Measurements from ENCODE around the gene C6orf62. TPM values are rescaled to one million over a fixed set of nuclear protein-coding genes. Genes with fewer than 3 reads are reported as not detected.
"Not testable (repeated sequence)": the region's sequence is repeated elsewhere in the genome, so short reads cannot be mapped to it uniquely, and the experiment has no call there.

Gene C6orf62
- total RNA-seq, 2 experiments from 2014 or later, result 138 to 153 TPM

DNA sequence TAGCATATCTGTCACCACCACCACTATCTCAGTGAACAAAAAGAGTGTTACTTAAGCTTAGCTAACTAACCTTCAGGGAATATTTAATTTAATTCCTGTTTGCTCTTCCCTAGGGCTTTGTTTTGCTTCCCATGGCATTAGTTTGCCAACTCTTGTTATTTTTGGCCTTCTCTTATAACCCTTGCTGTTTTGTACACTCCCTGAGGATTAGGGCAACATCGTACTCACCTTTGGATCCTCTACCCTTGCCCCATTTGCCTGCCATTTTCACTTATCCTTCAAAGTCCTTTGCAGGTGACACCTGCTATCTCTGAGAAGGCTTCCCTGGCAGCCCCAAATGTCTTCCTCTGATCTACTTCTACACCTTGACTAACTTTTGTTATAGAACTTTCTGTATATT lies 28.4 kb downstream of the C6orf62 start:
- Mint-ChIP-seq H3K4me3 (no peak overlapping the region), H3K27me3 (no peaks in the 10 kb centered on the region), H3K36me3 (ENCODE audit: low read depth) (peaks cover 3% of the 10 kb centered on the region), H3K9me3 (no peaks in the 10 kb centered on the region), H3K4me1 (peaks cover 12% of the 10 kb centered on the region), H3K27ac (no peak overlapping the region)
- DNase-seq, result no peak
- CTCF ChIA-PET, result interaction anchor here (1.0 kb wide), 1 partner anchor 50 kb away, joined by 3 read pairs; no protein-coding TSS in a partner anchor
- POLR2A ChIA-PET, result no interaction called here

- H3K4me1 Mint-ChIP-seq, result peaks cover 10% of the 10 kb centered on the region
- no peaks in the 10 kb centered on the region for H3K9me3 Mint-ChIP-seq
- no peak for DNase-seq
- peaks cover 3% of the 10 kb centered on the region for H3K36me3 Mint-ChIP-seq (ENCODE audit: low read depth)
- POLR2A ChIA-PET, result no interaction called here
- H3K27me3 Mint-ChIP-seq, result no peaks in the 10 kb centered on the region
- no peak overlapping the region for H3K27ac Mint-ChIP-seq
- H3K4me3 Mint-ChIP-seq, result no peak overlapping the region
- CTCF ChIA-PET, result interaction anchor here (1.0 to 1.5 kb wide), 2 partner anchors 11 to 49 kb away, joined by 3 to 5 read pairs; no protein-coding TSS in a partner anchor
These were observed 29.0 kb downstream of the C6orf62 start for GRCh38 chr6:24689964-24690363.

DNA sequence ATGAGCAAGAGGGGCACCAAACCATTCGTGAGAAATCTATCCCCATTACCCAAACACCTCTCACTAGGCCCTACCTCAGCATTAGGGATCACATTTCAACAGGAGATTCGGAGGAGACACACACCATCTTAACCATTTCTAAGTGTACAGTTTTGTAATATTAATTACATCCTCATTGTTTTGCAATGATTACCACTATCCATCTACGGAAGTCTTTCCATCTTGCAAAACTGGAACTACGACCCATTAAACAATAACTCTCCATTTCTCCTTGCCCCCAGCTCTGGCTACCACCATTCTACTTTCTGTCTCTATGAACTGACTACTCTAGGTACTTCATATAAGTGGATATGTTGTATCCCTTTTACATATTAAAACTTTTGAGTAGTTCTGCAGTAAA lies 32.0 kb downstream of the C6orf62 start:
- H3K9me3 Mint-ChIP-seq, result no peaks in the 10 kb centered on the region
- H3K36me3 Mint-ChIP-seq (ENCODE audit: low read depth), result peaks cover 3% of the 10 kb centered on the region
- CTCF ChIA-PET, result interaction anchor here (0.7 kb wide), 1 partner anchor 106 kb away, joined by 3 read pairs; no protein-coding TSS in a partner anchor
- DNase-seq, result no peak
- POLR2A ChIA-PET, result no interaction called here
- no peaks in the 10 kb centered on the region for H3K27me3 Mint-ChIP-seq
- peaks cover 3% of the 10 kb centered on the region for H3K4me1 Mint-ChIP-seq
- H3K27ac Mint-ChIP-seq, result no peak overlapping the region
- no peak overlapping the region for H3K4me3 Mint-ChIP-seq

GRCh38 chr6:24686408-24686807 lies 32.5 kb downstream of the C6orf62 start:
- Mint-ChIP-seq H3K4me3 (no peak overlapping the region), H3K4me1 (no peaks in the 10 kb centered on the region), H3K27me3 (no peaks in the 10 kb centered on the region), H3K9me3 (no peaks in the 10 kb centered on the region), H3K27ac (no peak overlapping the region), H3K36me3 (ENCODE audit: low read depth) (peaks cover 3% of the 10 kb centered on the region)
- ChIA-PET CTCF (interaction anchor here (0.7 kb wide), 1 partner anchor 105 kb away, joined by 3 read pairs; no protein-coding TSS in a partner anchor), POLR2A (no interaction called here)
- no peak for DNase-seq

DNA sequence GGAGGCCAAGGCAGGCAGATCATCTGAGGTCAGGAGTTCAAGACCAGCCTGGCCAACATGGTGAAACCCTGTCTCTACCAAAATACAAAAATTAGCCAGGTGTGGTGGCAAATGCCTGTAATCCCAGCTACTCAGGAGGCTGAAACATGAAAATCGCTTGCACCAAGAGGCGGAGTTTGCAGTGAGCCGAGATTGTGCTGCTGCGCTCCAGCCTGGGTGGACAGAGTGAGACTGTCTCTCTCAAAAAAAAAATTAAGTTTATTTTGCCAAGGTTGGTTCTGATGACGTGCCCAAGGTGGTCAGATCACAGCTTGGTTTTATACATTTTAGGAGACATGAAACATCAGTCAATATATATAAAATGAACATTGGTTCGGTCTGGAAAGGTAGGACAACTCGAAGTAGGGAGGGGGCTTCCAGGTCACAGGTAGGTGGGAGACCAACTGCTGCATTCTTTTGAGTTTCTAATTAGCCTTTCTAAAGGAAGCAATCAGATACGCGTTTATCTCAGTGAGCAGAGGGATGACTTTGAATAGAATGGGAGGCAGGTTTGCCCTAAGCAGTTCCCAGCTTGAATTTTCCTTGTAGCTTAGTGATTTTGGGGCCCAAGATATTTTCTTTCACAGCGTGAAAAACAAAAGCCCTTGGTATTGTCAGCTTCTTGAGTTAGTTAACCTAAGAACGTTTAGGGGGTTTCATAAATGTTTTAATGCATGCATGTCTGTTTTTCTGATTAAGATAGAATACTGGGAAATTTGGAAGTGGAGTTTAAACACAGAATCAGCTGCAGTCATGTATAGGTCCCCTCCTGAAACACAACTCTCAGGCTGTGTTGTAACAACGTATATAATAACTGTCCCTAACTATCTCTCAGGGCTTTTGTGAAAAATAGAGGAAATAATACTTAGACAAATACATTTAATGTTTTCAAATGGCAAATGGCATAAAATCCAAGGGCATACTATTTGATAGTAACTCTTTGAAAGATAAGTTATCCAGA lies 35.4 kb downstream of the C6orf62 start:
- peaks cover 3% of the 10 kb centered on the region for H3K36me3 Mint-ChIP-seq (ENCODE audit: low read depth)
- H3K4me3 Mint-ChIP-seq, result no peak overlapping the region
- H3K4me1 Mint-ChIP-seq, result no peaks in the 10 kb centered on the region
- H3K9me3 Mint-ChIP-seq, result no peaks in the 10 kb centered on the region
- DNase-seq, result no peak
- no peak overlapping the region for H3K27ac Mint-ChIP-seq
- no peaks in the 10 kb centered on the region for H3K27me3 Mint-ChIP-seq
- ChIA-PET POLR2A (no interaction called here), CTCF (interaction anchor here (0.6 to 1.9 kb wide), 2 partner anchors 11 to 102 kb away, joined by 3 to 4 read pairs; no protein-coding TSS in a partner anchor)

GRCh38 chr6:24680582-24680981 lies 38.4 kb downstream of the C6orf62 start:
- ChIA-PET POLR2A (no interaction called here), CTCF (interaction anchor here (1.0 kb wide), 1 partner anchor 14 kb away, joined by 4 read pairs; the partner anchor contains the start of genes ACOT13 and TDP2)
- no peak for DNase-seq
- Mint-ChIP-seq H3K9me3 (peaks cover 2% of the 10 kb centered on the region), H3K27me3 (no peaks in the 10 kb centered on the region), H3K4me1 (no peaks in the 10 kb centered on the region), H3K27ac (no peak overlapping the region), H3K36me3 (ENCODE audit: low read depth) (peaks cover 1% of the 10 kb centered on the region), H3K4me3 (no peak overlapping the region)

GRCh38 chr6:24678792-24679352 lies 40.1 kb downstream of the C6orf62 start:
- CTCF ChIA-PET, H3K9me3 Mint-ChIP-seq, DNase-seq, H3K4me1 Mint-ChIP-seq, POLR2A ChIA-PET, H3K27ac Mint-ChIP-seq, H3K4me3 Mint-ChIP-seq, H3K27me3 Mint-ChIP-seq: not testable (repeated sequence)
- peaks cover 12% of the 10 kb centered on the region for H3K36me3 Mint-ChIP-seq (ENCODE audit: low read depth)

DNA sequence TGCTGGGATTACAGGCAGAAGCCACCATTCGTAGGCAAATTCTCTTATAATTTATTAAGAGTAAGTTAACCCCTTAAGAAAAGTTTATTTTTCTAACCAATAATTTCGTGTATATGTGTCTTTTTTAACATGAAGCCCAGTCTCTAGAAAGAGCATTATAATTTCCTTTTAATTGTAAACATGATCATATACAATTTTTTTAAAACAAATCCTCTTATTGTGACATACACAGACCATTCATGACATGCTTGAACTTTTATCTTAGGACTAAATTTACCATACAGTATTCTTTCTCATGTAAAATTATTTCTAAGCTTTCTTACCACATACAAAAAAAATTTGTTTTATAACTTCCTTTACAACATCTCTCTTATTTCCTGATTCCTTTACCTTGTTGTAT lies 45.3 kb downstream of the C6orf62 start:
- POLR2A ChIA-PET, result no interaction called here
- Mint-ChIP-seq H3K27ac (no peak overlapping the region), H3K9me3 (peaks cover 29% of the 10 kb centered on the region)

GRCh38 chr6:24672620-24673182 lies 46.3 kb downstream of the C6orf62 start:
- DNase-seq, result no peak
- Mint-ChIP-seq H3K27ac (no peak overlapping the region), H3K4me1 (peaks cover 11% of the 10 kb centered on the region), H3K36me3 (ENCODE audit: low read depth) (peaks cover 39% of the 10 kb centered on the region), H3K4me3 (no peak overlapping the region), H3K27me3 (no peaks in the 10 kb centered on the region), H3K9me3 (peaks cover 29% of the 10 kb centered on the region)
- POLR2A ChIA-PET, result no interaction called here
- CTCF ChIA-PET, result no interaction called here

More for the DNA sequence above, 45.3 kb downstream of the C6orf62 start:
- Mint-ChIP-seq H3K27me3 (no peaks in the 10 kb centered on the region), H3K4me3 (no peak overlapping the region), H3K4me1 (peaks cover 5% of the 10 kb centered on the region), H3K36me3 (ENCODE audit: low read depth) (peaks cover 39% of the 10 kb centered on the region)
- CTCF ChIA-PET, result interaction anchor here (0.9 kb wide), 1 partner anchor 90 kb away, joined by 3 read pairs; no protein-coding TSS in a partner anchor
- DNase-seq, result no peak

DNA sequence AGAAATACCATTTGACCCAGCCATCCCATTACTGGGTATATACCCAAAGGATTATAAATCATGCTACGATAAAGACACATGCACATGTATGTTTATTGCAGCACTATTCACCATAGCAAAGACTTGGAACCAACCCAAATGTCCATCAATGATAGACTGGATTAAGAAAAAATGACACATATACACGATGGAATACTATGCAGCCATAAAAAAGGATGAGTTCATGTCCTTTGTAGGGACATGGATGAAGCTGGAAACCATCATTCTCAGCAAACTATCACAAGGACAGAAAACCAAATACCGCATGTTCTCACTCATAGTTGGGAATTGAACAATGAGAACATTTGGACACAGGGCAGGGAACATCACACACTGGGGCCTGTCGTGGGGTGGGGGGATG lies 47.9 kb downstream of the C6orf62 start:
- peaks cover 29% of the 10 kb centered on the region for H3K9me3 Mint-ChIP-seq

GRCh38 chr6:24670492-24670891 lies 48.5 kb downstream of the C6orf62 start:
- H3K27ac Mint-ChIP-seq, POLR2A ChIA-PET, H3K27me3 Mint-ChIP-seq, CTCF ChIA-PET, H3K4me3 Mint-ChIP-seq, DNase-seq: not testable (repeated sequence)
- Mint-ChIP-seq H3K9me3 (peaks cover 26% of the 10 kb centered on the region), H3K4me1 (peaks cover 19% of the 10 kb centered on the region), H3K36me3 (ENCODE audit: low read depth) (peaks cover 42% of the 10 kb centered on the region)

More for the DNA sequence above, 47.9 kb downstream of the C6orf62 start:
- POLR2A ChIA-PET, H3K4me3 Mint-ChIP-seq, H3K27me3 Mint-ChIP-seq, H3K27ac Mint-ChIP-seq, DNase-seq, CTCF ChIA-PET: not testable (repeated sequence)
- Mint-ChIP-seq H3K36me3 (ENCODE audit: low read depth) (peaks cover 44% of the 10 kb centered on the region), H3K4me1 (peaks cover 16% of the 10 kb centered on the region)

DNA sequence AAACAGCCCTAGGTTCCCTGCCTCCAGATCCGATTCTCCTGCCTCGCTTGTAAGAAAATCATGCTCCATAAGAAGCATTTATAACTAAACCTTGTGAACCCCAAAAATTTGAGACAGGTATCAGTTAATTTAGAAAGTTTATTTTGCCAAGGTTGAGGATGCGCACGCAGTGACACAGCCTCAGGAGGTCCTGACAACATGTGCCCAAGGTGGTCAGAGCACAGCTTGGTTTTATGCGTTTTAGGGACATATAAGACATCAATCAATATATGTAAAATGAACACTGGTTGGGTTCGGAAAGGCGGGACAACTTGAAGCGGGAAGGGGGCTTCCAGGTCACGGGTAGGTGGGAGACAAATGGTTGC lies 50.0 kb downstream of the C6orf62 start:
- Mint-ChIP-seq H3K9me3 (peaks cover 24% of the 10 kb centered on the region), H3K4me1 (peaks cover 30% of the 10 kb centered on the region), H3K4me3 (peak overlapping the region; percentile 3), H3K36me3 (ENCODE audit: low read depth) (peaks cover 47% of the 10 kb centered on the region), H3K27ac (no peak overlapping the region), H3K27me3 (no peaks in the 10 kb centered on the region)
- ChIA-PET POLR2A (no interaction called here), CTCF (no interaction called here)
- DNase-seq, result no peak
